IPS-20b (cell line): ENCODE data around the gene LRRC47.

ENCODE experiments used
- H3K27ac ChIP-seq: one replicate; pipeline ENCODE4 v1.5.1; 2013; ENCODE audit warnings: low read length
- H3K27me3 ChIP-seq: 2 replicates; pipeline ENCODE4 v1.6.1; 2013; ENCODE audit warnings: mild to moderate bottlenecking, low read length, inconsistent platforms; ENCODE audit not compliant: insufficient read depth
- H3K36me3 ChIP-seq: 2 replicates; pipeline ENCODE4 v1.6.1; 2013; ENCODE audit warnings: low read depth, mild to moderate bottlenecking, inconsistent platforms, low read length, moderate library complexity; ENCODE audit not compliant: insufficient read depth
- H3K4me1 ChIP-seq: 2 replicates; pipeline ENCODE4 v1.6.1; 2013; ENCODE audit warnings: mild to moderate bottlenecking, control low read depth, inconsistent platforms, low read length, moderate library complexity; ENCODE audit not compliant: insufficient read depth
- H3K4me3 ChIP-seq: 2 replicates; pipeline ENCODE4 v1.5.1; 2013; ENCODE audit warnings: mild to moderate bottlenecking, low read length, inconsistent platforms
- H3K9ac ChIP-seq: 2 replicates; pipeline ENCODE4 v1.6.1; 2013; ENCODE audit warnings: low read depth, mild to moderate bottlenecking, inconsistent platforms, low read length, moderate library complexity
- H3K9me3 ChIP-seq: 2 replicates; pipeline ENCODE4 v1.6.1; 2013; ENCODE audit warnings: mild to moderate bottlenecking, low read depth, low read length, inconsistent platforms; ENCODE audit not compliant: insufficient read depth

Gene LRRC47

GRCh38 chr1:3780901-3781300 lies 15.4 kb downstream of the LRRC47 start:
- Histone ChIP-seq H3K4me3 (no peak overlapping the region), H3K9me3 (no peaks in the 10 kb centered on the region), H3K4me1 (peaks cover 2% of the 10 kb centered on the region; the same call in 1 of the 2 replicates), H3K27ac (no peak overlapping the region), H3K9ac (no peak overlapping the region), H3K36me3 (peaks cover 65% of the 10 kb centered on the region), H3K27me3 (no peaks in the 10 kb centered on the region)

GRCh38 chr1:3779912-3780416 lies 16.3 kb downstream of the LRRC47 start:
- peaks cover 6% of the 10 kb centered on the region; the same call in 1 of the 2 replicates for H3K4me1 ChIP-seq
- H3K4me3 ChIP-seq: no peak overlapping the region
- H3K9me3 ChIP-seq: no peaks in the 10 kb centered on the region
- no peak overlapping the region for H3K27ac ChIP-seq
- H3K27me3 ChIP-seq: no peaks in the 10 kb centered on the region
- no peak overlapping the region for H3K9ac ChIP-seq
- H3K36me3 ChIP-seq: peaks cover 61% of the 10 kb centered on the region

GRCh38 chr1:3779265-3779911 lies 16.9 kb downstream of the LRRC47 start:
- Histone ChIP-seq H3K27me3 (no peaks in the 10 kb centered on the region), H3K9ac (no peak overlapping the region), H3K36me3 (peaks cover 55% of the 10 kb centered on the region), H3K9me3 (no peaks in the 10 kb centered on the region), H3K4me1 (peaks cover 6% of the 10 kb centered on the region; the same call in 1 of the 2 replicates), H3K4me3 (no peak overlapping the region), H3K27ac (no peak overlapping the region)

- Histone ChIP-seq H3K36me3 (peaks cover 49% of the 10 kb centered on the region), H3K4me1 (peaks cover 6% of the 10 kb centered on the region; the same call in 1 of the 2 replicates), H3K9me3 (no peaks in the 10 kb centered on the region), H3K27me3 (no peaks in the 10 kb centered on the region; the same call in 1 of the 2 replicates), H3K4me3 (no peak overlapping the region), H3K9ac (no peak overlapping the region), H3K27ac (no peak overlapping the region)
Measured at GRCh38 chr1:3778590-3779264, 17.6 kb downstream of the LRRC47 start.

- Histone ChIP-seq H3K36me3 (peaks cover 41% of the 10 kb centered on the region), H3K9me3 (no peaks in the 10 kb centered on the region), H3K27me3 (peaks cover 5% of the 10 kb centered on the region; the same call in 1 of the 2 replicates), H3K4me1 (peaks cover 6% of the 10 kb centered on the region; the same call in 1 of the 2 replicates), H3K27ac (no peak overlapping the region), H3K9ac (no peak overlapping the region), H3K4me3 (no peak overlapping the region)
Measured at GRCh38 chr1:3777647-3778589, 18.4 kb downstream of the LRRC47 start.

GRCh38 chr1:3777078-3777547 lies 19.2 kb downstream of the LRRC47 start:
- Histone ChIP-seq H3K36me3 (peaks cover 33% of the 10 kb centered on the region), H3K9me3 (no peaks in the 10 kb centered on the region), H3K9ac (no peak overlapping the region), H3K27me3 (peaks cover 5% of the 10 kb centered on the region; the same call in 1 of the 2 replicates), H3K27ac (no peak overlapping the region), H3K4me3 (no peak overlapping the region), H3K4me1 (peaks cover 6% of the 10 kb centered on the region; the same call in 1 of the 2 replicates)

GRCh38 chr1:3776231-3776961 lies 19.9 kb downstream of the LRRC47 start:
- Histone ChIP-seq H3K27me3 (peaks cover 10% of the 10 kb centered on the region; the same call in 1 of the 2 replicates), H3K4me1 (peaks cover 6% of the 10 kb centered on the region; the same call in 1 of the 2 replicates), H3K27ac (no peak overlapping the region), H3K4me3 (no peak overlapping the region), H3K9ac (no peak overlapping the region), H3K36me3 (peaks cover 25% of the 10 kb centered on the region), H3K9me3 (no peaks in the 10 kb centered on the region)

- H3K36me3 ChIP-seq: peaks cover 18% of the 10 kb centered on the region
- no peak overlapping the region for H3K9ac ChIP-seq
- H3K27me3 ChIP-seq: peaks cover 13% of the 10 kb centered on the region; the same call in 1 of the 2 replicates
- no peak overlapping the region for H3K4me3 ChIP-seq
- H3K27ac ChIP-seq: no peak overlapping the region
- H3K9me3 ChIP-seq: no peaks in the 10 kb centered on the region
- H3K4me1 ChIP-seq: peaks cover 6% of the 10 kb centered on the region; the same call in 1 of the 2 replicates
Measured at GRCh38 chr1:3775490-3776230, 20.6 kb downstream of the LRRC47 start.

GRCh38 chr1:3774946-3775489 lies 21.3 kb downstream of the LRRC47 start:
- Histone ChIP-seq H3K4me3 (no peak overlapping the region), H3K9ac (no peak overlapping the region)

More at GRCh38 chr1:3774946-3775489, 21.3 kb downstream of the LRRC47 start:
- Histone ChIP-seq H3K27ac (no peak overlapping the region), H3K36me3 (peaks cover 12% of the 10 kb centered on the region), H3K4me1 (peaks cover 6% of the 10 kb centered on the region; the same call in 1 of the 2 replicates), H3K9me3 (no peaks in the 10 kb centered on the region), H3K27me3 (peaks cover 13% of the 10 kb centered on the region; the same call in 1 of the 2 replicates)
